Erythroblast (primary cell): ENCODE data around the gene PLAAT2.

Source experiments
- GATA1 ChIP-seq: IDR thresholded peaks from 2 replicates; pipeline ENCODE4 v1.6.1; 2011; ENCODE audit warnings: low read depth, mild to moderate bottlenecking, control low read depth, low read length, moderate library complexity
- POLR2A ChIP-seq: IDR thresholded peaks from 2 replicates; pipeline ENCODE4 v1.6.1; 2011; ENCODE audit warnings: mild to moderate bottlenecking, low read length

GRCh38 chr11:63535734-63536133 lies 27.4 kb downstream of the PLAAT2 start:
- TF ChIP-seq POLR2A = no peak
- TF ChIP-seq GATA1 = no peak
